A549 treated with Mapracorat at 1 μM for 4 hours (cell line): ENCODE data around the gene KRT72. TPM values are rescaled to one million over a fixed set of nuclear protein-coding genes. Genes with fewer than 3 reads are reported as not detected.

Experiments used
- total RNA-seq: library from RNA; stranded (reverse); fragments of 200-300 nt; extraction: Qiagen RNA extraction; gene quantifications from 5 replicates; pipeline ENCODE4 v1.2.3, GENCODE V29; 2022

The KRT72 gene
- total RNA-seq = not detected in 5 replicates

GRCh38 chr12:52600941-52601481, at the start of gene KRT72:
Gene KRT72, minus strand, starts transcription at chr12:52601463. Its CDS starts 11 bp downstream, at chr12:52601452.

DNA sequence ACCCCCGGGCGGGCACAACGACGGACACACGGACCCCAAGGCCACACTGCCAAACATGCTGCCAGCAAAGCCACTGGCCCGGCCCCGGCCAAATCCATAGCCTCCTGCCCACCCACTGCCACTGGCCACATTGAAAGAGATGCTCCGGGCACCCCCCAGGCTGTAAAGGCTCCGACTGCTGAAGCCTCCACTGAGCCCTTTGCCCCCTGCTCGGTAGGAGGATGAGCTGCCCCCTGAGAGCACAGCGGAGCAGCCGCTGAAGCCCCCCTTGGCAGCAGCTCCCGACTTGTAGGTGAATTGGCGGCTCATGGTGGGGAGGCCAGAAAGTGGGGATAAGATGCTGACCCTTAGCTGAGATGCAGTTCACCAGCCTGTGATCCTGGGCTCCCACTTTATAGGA, 17.0 kb upstream of the KRT72 start, which contains the start of gene KRT73:
TSS of gene KRT73 (minus strand) at position 344 of the 400 bp plus-strand sequence. CDS start at position 309, 35 bp downstream.

GRCh38 chr12:52573743-52574142, 27.5 kb downstream of the KRT72 start, which contains the start of gene KRT74:
Gene KRT74, minus strand, starts transcription at chr12:52573843. Its CDS starts 66 bp downstream, at chr12:52573777.

DNA sequence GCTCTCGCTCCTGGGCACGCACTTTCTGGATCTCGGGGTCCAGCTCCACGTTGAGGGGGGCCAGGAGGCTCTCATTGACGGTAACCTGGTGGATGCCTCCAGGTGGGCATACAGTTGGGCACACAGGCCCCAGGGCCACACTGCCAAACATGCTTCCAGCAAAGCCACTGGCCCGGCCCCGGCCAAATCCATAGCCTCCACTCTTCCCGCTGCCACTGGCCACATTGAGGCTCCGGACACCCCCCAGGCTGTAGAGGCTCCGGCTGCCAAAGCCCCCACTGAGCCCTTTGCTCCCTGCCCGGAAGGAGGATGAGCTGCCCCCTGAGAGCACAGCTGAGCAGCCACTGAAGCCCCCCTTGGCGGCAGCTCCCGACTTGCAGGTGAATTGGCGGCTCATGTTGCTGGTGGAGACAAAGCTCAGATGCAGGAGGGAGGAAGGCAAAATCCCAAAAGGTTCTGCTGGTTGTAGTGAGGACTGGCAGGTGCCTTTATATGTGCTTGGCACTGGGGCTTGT, 48.5 kb downstream of the KRT72 start, which contains the start of gene KRT71:
TSS of gene KRT71 (minus strand) at position 465 of the 515 bp plus-strand sequence. CDS start at position 397, 68 bp downstream.

Other genes with a start within 250 kb of the KRT72 start
- gene KRT85, start 234.0 kb downstream of the KRT72 start, total RNA-seq = 0.06 to 0.08 TPM (median 0.07 TPM) in 4 of 5 replicates, not detected in the other
- not detected in 5 replicates for gene KRT84, start 215.8 kb downstream of the KRT72 start, total RNA-seq
- not detected in 5 replicates for gene KRT82, start 195.1 kb downstream of the KRT72 start, total RNA-seq
- gene KRT75, start 167.1 kb downstream of the KRT72 start, total RNA-seq = 0.07 to 0.14 TPM (median 0.10 TPM) in 4 of 5 replicates, not detected in the other
- 0.07 TPM in 1 of 5 replicates, not detected in the others for gene KRT6B, start 149.3 kb downstream of the KRT72 start, total RNA-seq
- gene KRT6C, start 127.7 kb downstream of the KRT72 start, total RNA-seq = not detected in 5 replicates
- gene KRT6A, start 108.2 kb downstream of the KRT72 start, total RNA-seq = 8.1 to 10.8 TPM (median 8.4 TPM) in 5 replicates
- 0.26 to 0.79 TPM (median 0.62 TPM) in 5 replicates for gene KRT5, start 81.1 kb downstream of the KRT72 start, total RNA-seq
- gene KRT71, start 48.3 kb downstream of the KRT72 start, total RNA-seq = not detected in 5 replicates
- not detected in 5 replicates for gene KRT74, start 27.6 kb downstream of the KRT72 start, total RNA-seq
- gene KRT73, start 17.1 kb upstream of the KRT72 start, total RNA-seq = 0.06 TPM in 1 of 5 replicates, not detected in the others
- not detected in 5 replicates for gene KRT2, start 50.7 kb upstream of the KRT72 start, total RNA-seq
- not detected in 5 replicates for gene KRT1, start 78.9 kb upstream of the KRT72 start, total RNA-seq
- gene KRT77, start 102.1 kb upstream of the KRT72 start, total RNA-seq = not detected in 5 replicates
- not detected in 5 replicates for gene KRT76, start 175.9 kb upstream of the KRT72 start, total RNA-seq
- 0.06 to 0.11 TPM in 2 of 5 replicates, not detected in the others for gene KRT3, start 194.7 kb upstream of the KRT72 start, total RNA-seq
- gene KRT4, start 212.7 kb upstream of the KRT72 start, total RNA-seq = 2.1 to 4.0 TPM (median 3.4 TPM) in 5 replicates
- gene KRT79, start 232.8 kb upstream of the KRT72 start, total RNA-seq = 0.08 to 0.10 TPM in 2 of 5 replicates, not detected in the others
- gene KRT78, start 247.5 kb upstream of the KRT72 start, total RNA-seq = 0.10 to 0.31 TPM (median 0.15 TPM) in 3 of 5 replicates, not detected in the others